Suprapubic skin (tissue), 4 donors: ENCODE data around the gene MYOM3. TPM values are rescaled to one million over a fixed set of nuclear protein-coding genes. Genes with fewer than 3 reads are reported as not detected.

Experiments
- DNase-seq, 2 donors: peaks; one replicate each; pipeline ENCODE4 v3.0.0-alpha.2; 2019; ENCODE audit warnings: low spot score in 2 of 2
- H3K27ac ChIP-seq: fragments of 200-600 bp; sonication (generic); one replicate; pipeline ENCODE4 v1.5.1; 2019
- H3K27me3 ChIP-seq: fragments of 200-600 bp; sonication (generic); one replicate; pipeline ENCODE4 v1.5.1; 2019
- H3K36me3 ChIP-seq: fragments of 200-600 bp; sonication (generic); one replicate; pipeline ENCODE4 v1.5.1; 2019
- H3K4me1 ChIP-seq: fragments of 200-600 bp; sonication (generic); one replicate; pipeline ENCODE4 v1.5.1; 2019
- H3K4me3 ChIP-seq: fragments of 200-600 bp; sonication (generic); one replicate; pipeline ENCODE4 v1.5.1; 2019; ENCODE audit warnings: mild to moderate bottlenecking
- H3K9me3 ChIP-seq: fragments of 200-600 bp; sonication (generic); one replicate; pipeline ENCODE4 v1.5.1; 2019
- CTCF ChIP-seq, 2 donors: fragments of 200-600 bp in 1 of 2; fragments of 450-650 bp in 1 of 2; sonication (generic) in 1 of 2; IDR thresholded peaks; one replicate each; pipeline ENCODE4 v1.5.1; 2016 to 2019; ENCODE audit warnings: antibody characterized with exemption in 2 of 2, mild to moderate bottlenecking in 1 of 2, moderate library complexity in 1 of 2
- EP300 ChIP-seq: sonication (generic); formaldehyde crosslinking; IDR thresholded peaks from one replicate; pipeline ENCODE4 v1.6.1; 2017; ENCODE audit warnings: antibody characterized with exemption
- POLR2A ChIP-seq, 2 donors: fragments of 450-650 bp; IDR thresholded peaks; one replicate each; pipeline ENCODE4 v1.6.1; 2017; ENCODE audit warnings: antibody characterized with exemption in 2 of 2, mild to moderate bottlenecking in 2 of 2, moderate library complexity in 2 of 2
- POLR2AphosphoS5 ChIP-seq, 3 donors: sonication (generic); formaldehyde crosslinking; IDR thresholded peaks; one replicate each; pipeline ENCODE4 v1.6.1; 2017; ENCODE audit warnings: antibody characterized with exemption in 3 of 3
- WGBS: methylation state at CpG from one replicate; pipeline ENCODE4 v1.1.5; 2018; 5-methylcytosine and 5-hydroxymethylcytosine counted together
- total RNA-seq, 4 donors: library from RNA; depleted of rRNA; stranded (reverse); fragments of >200 nt; gene quantifications; one replicate each; pipeline ENCODE4 v1.1.0, GENCODE V29; 2016

MYOM3 gene
- total RNA-seq, 4 donors from 2014 or later, result 1.5 to 2.3 (median 2.1) TPM

GRCh38 chr1:24109166-24109483 lies 2.8 kb downstream of the MYOM3 start:
- Histone ChIP-seq H3K27ac (no peak overlapping the region), H3K36me3 (no peaks in the 10 kb centered on the region)
- TF ChIP-seq EP300, result no peak
- no peak for TF ChIP-seq POLR2A (IDR thresholded peaks at IDR 0.05)
- TF ChIP-seq CTCF (IDR thresholded peaks at IDR 0.05), result no peak
- no peak for TF ChIP-seq POLR2AphosphoS5 (IDR thresholded peaks at IDR 0.05)

GRCh38 chr1:24108334-24109165 lies 3.4 kb downstream of the MYOM3 start:
- 52% methylated on average over 16 of the region's 22 CpGs for WGBS
- no peaks in the 10 kb centered on the region for H3K36me3 ChIP-seq
- TF ChIP-seq POLR2A (IDR thresholded peaks at IDR 0.05), result no peak
- no peak for TF ChIP-seq CTCF (IDR thresholded peaks at IDR 0.05)
- TF ChIP-seq EP300, result no peak
- no peak for TF ChIP-seq POLR2AphosphoS5 (IDR thresholded peaks at IDR 0.05)
- DNase-seq, result no peak
- no peaks in the 10 kb centered on the region for H3K9me3 ChIP-seq
- H3K4me3 ChIP-seq, result no peak overlapping the region
- H3K4me1 ChIP-seq, result peaks cover 57% of the 10 kb centered on the region
- H3K27ac ChIP-seq, result peak overlapping the region; percentile 60
- no peaks in the 10 kb centered on the region for H3K27me3 ChIP-seq

More at GRCh38 chr1:24109166-24109483, 2.8 kb downstream of the MYOM3 start:
- Histone ChIP-seq H3K9me3 (no peaks in the 10 kb centered on the region), H3K4me1 (peaks cover 55% of the 10 kb centered on the region), H3K27me3 (no peaks in the 10 kb centered on the region), H3K4me3 (no peak overlapping the region)
- no peak for DNase-seq
- WGBS, result 28% methylated on average over 1 of the region's 1 CpG

- DNase-seq, result no peak
- Histone ChIP-seq H3K27me3 (no peaks in the 10 kb centered on the region), H3K4me3 (no peak overlapping the region), H3K9me3 (no peaks in the 10 kb centered on the region), H3K27ac (peak overlapping the region; percentile 60), H3K4me1 (peaks cover 60% of the 10 kb centered on the region), H3K36me3 (no peaks in the 10 kb centered on the region)
- 62% methylated on average over 14 of the region's 18 CpGs for WGBS
- TF ChIP-seq POLR2AphosphoS5 (IDR thresholded peaks at IDR 0.05) (no peak), EP300 (no peak), CTCF (IDR thresholded peaks at IDR 0.05) (no peak), POLR2A (IDR thresholded peaks at IDR 0.05) (no peak)
Measured at GRCh38 chr1:24107462-24108138, 4.3 kb downstream of the MYOM3 start.

GRCh38 chr1:24105368-24106160 lies 6.4 kb downstream of the MYOM3 start:
- no peaks in the 10 kb centered on the region for H3K36me3 ChIP-seq
- DNase-seq, result no peak
- peak overlapping the region; percentile 71 for H3K27ac ChIP-seq
- WGBS, result 84% methylated on average over 19 of the region's 19 CpGs
- no peaks in the 10 kb centered on the region for H3K9me3 ChIP-seq
- no peaks in the 10 kb centered on the region for H3K27me3 ChIP-seq
- peaks cover 46% of the 10 kb centered on the region for H3K4me1 ChIP-seq
- TF ChIP-seq EP300 (no peak), POLR2AphosphoS5 (IDR thresholded peaks at IDR 0.05) (no peak), POLR2A (IDR thresholded peaks at IDR 0.05) (no peak), CTCF (IDR thresholded peaks at IDR 0.05) (no peak)
- H3K4me3 ChIP-seq, result no peak overlapping the region
